Right lobe of liver (tissue), 6 donors: ENCODE measurements around the gene BCKDHB. TPM values are rescaled to one million over a fixed set of nuclear protein-coding genes. Genes with fewer than 3 reads are reported as not detected.

Experiments
- ATAC-seq, 4 donors: fragments of 200-7000 bp; cut with Tn5 transposase; one replicate each; pipeline ENCODE4 v1.9.1; 2020; ENCODE audit warnings: mild to moderate bottlenecking in 4 of 4, moderate library complexity in 4 of 4
- DNase-seq, 3 donors: peaks; one replicate each; pipeline ENCODE4 v3.0.0-alpha.2; 2020
- H3K27ac ChIP-seq, 3 donors: fragments of 200-600 bp; one replicate each; pipeline ENCODE4 v1.8.0; 2022
- H3K27me3 ChIP-seq, 2 donors: fragments of 200-600 bp; one replicate each; pipeline ENCODE4 v1.8.0; 2022
- H3K36me3 ChIP-seq, 4 donors: fragments of 200-600 bp; sonication (generic) in 1 of 4; one replicate each; pipeline versions ENCODE4 v1.5.1 to v1.8.0; 2017 to 2022; ENCODE audit warnings: control low read depth in 1 of 4
- H3K4me1 ChIP-seq, 4 donors: fragments of 200-600 bp; sonication (generic) in 1 of 4; one replicate each; pipeline versions ENCODE4 v1.5.1 to v1.8.0; 2017 to 2022; ENCODE audit warnings: control low read depth in 1 of 4
- H3K4me3 ChIP-seq, 3 donors: fragments of 200-600 bp; one replicate each; pipeline ENCODE4 v1.8.0; 2022
- H3K9me3 ChIP-seq, 4 donors: fragments of 200-600 bp; sonication (generic) in 1 of 4; one replicate each; pipeline versions ENCODE4 v1.5.1 to v1.8.0; 2017 to 2022; ENCODE audit warnings: control low read depth in 1 of 4
- POLR2A ChIP-seq: fragments of 450-650 bp; IDR thresholded peaks from one replicate; pipeline ENCODE4 v1.6.1; 2017; ENCODE audit warnings: antibody characterized with exemption, mild to moderate bottlenecking
- whole genome bisulfite sequencing: methylation state at CpG from one replicate; pipeline ENCODE4 v1.1.6; 2018; ENCODE audit warnings: low coverage, low lambda C conversion rate; ENCODE audit not compliant: insufficient coverage; ENCODE audit errors: missing lambda C conversion rate; 5-methylcytosine and 5-hydroxymethylcytosine counted together
- intact Hi-C, 2 donors: fragments of 100-400 bp; cut with DNase I; formaldehyde crosslinking; loops; one replicate each; pipeline versions ENCODE4 v1.11.2 to v1.14.1; 2022
- total RNA-seq, 6 experiments: library from RNA; depleted of rRNA in 2 of 6; stranded (reverse); fragments of >200 nt in 2 of 6; fragmentation: NEBNext Ultra II Directional in 3 of 6; extraction: Animal tissue kit (Norgen Biotek cat#: 25700) in 3 of 6; gene quantifications; one replicate each; pipeline versions ENCODE4 v1.1.0 to v1.2.4, GENCODE V29; 2016 to 2023
- TF ChIP-seq, protein P1 (sequence below), 4 donors: fragments of 200-600 bp in 3 of 4; fragments of 450-650 bp in 1 of 4; IDR thresholded peaks; one replicate each; pipeline versions ENCODE4 v1.5.1 to v1.8.0; 2016 to 2022; ENCODE audit warnings: antibody characterized with exemption in 4 of 4, mild to moderate bottlenecking in 2 of 4
- donor health status: DM: no; HTN: yes; CAD: no.
- donor health status: DM: no; HTN: no; CAD: no.
- donor health status: DM: no; HTN: no; CAD: no.
- donor health status: DM: no; HTN: yes; CAD: no.
- donor health status: DM: no; HTN: yes; CAD: no.

The BCKDHB gene
- total RNA-seq, 6 experiments from 2014 or later: 22.1 to 57.2 (median 43.9) TPM

DNA sequence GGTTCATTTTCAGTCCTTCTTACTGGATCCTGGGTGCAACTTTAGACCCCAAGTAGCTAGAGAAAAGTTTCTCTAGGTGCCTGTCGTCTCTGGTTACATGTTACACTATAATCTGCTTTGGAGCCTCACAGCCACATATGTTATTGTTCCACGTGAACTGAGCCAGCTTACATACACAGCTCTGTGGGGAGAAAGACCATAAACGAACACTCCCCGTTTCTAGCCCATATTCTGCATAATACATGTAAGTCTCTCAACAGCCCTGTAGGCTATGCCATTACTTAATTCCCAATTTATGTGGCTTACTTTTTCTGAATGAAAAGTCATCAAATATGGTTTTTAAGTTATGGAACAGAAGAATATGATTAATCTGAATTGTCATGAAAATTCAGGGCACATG is 233.8 kb downstream of the BCKDHB start:
- Histone ChIP-seq H3K9me3 (no peaks in the 10 kb centered on the region), H3K4me3 (no peak overlapping the region), H3K27ac (no peak overlapping the region), H3K27me3 (no peaks in the 10 kb centered on the region), H3K4me1 (no peaks in the 10 kb centered on the region), H3K36me3 (no peaks in the 10 kb centered on the region)
- intact Hi-C loops: no loop called here
- 75% methylated on average over 4 of the region's 4 CpGs for WGBS
- TF ChIP-seq, protein P1, sequence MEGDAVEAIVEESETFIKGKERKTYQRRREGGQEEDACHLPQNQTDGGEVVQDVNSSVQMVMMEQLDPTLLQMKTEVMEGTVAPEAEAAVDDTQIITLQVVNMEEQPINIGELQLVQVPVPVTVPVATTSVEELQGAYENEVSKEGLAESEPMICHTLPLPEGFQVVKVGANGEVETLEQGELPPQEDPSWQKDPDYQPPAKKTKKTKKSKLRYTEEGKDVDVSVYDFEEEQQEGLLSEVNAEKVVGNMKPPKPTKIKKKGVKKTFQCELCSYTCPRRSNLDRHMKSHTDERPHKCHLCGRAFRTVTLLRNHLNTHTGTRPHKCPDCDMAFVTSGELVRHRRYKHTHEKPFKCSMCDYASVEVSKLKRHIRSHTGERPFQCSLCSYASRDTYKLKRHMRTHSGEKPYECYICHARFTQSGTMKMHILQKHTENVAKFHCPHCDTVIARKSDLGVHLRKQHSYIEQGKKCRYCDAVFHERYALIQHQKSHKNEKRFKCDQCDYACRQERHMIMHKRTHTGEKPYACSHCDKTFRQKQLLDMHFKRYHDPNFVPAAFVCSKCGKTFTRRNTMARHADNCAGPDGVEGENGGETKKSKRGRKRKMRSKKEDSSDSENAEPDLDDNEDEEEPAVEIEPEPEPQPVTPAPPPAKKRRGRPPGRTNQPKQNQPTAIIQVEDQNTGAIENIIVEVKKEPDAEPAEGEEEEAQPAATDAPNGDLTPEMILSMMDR (IDR thresholded peaks at IDR 0.05): no peak
- no peak for TF ChIP-seq POLR2A
- DNase-seq (no peak), ATAC-seq (no peak)

DNA sequence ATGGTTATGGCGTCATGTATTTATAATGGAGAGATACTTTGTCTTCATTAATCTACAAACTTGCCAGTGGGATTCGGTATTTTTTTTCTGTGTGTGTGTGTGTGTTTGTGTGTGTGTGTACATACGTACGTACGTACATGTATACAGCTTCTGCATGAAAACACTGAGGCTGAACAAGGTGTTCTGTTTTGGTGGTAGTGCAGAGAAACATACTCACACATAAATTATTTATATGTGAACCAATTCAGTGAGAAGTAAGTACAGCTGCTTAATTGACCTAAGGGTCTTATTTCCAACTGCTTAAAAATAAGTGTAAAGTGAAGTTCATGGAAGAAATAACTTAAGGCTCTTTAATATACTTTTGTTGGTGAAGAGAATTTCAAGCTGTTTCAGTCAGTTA is 234.2 kb downstream of the BCKDHB start:
- H3K9me3 ChIP-seq: no peaks in the 10 kb centered on the region
- H3K4me3 ChIP-seq: no peak overlapping the region
- H3K4me1 ChIP-seq: no peaks in the 10 kb centered on the region
- no peaks in the 10 kb centered on the region for H3K36me3 ChIP-seq
- no peak for DNase-seq
- no peak for ATAC-seq
- no peaks in the 10 kb centered on the region for H3K27me3 ChIP-seq
- H3K27ac ChIP-seq: no peak overlapping the region
- TF ChIP-seq, protein P1 (IDR thresholded peaks at IDR 0.05): no peak
- no peak for TF ChIP-seq POLR2A
- intact Hi-C loops: no loop called here
- 76% methylated on average over 5 of the region's 5 CpGs for WGBS

DNA sequence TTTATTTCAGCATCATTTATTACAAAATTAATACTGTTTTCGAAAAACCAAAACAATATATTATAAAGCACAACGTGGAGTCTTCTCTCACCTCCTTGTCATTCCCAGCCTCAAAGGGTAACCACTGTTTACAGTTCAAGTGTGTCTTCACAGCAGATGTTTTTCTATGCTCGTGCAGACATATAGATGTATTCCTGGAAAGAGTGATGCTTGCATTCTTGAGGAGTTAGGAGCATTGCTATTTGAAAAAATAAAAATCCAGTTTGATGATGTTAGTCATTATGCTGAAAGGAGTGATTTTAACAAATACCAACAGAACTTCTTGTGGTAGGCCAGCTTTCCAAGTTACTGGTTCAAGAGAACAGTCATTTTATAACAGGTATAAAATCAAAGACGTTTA is 234.9 kb downstream of the BCKDHB start:
- ATAC-seq (no peak), DNase-seq (no peak)
- Histone ChIP-seq H3K36me3 (no peaks in the 10 kb centered on the region), H3K9me3 (no peaks in the 10 kb centered on the region), H3K27me3 (no peaks in the 10 kb centered on the region), H3K4me1 (no peaks in the 10 kb centered on the region), H3K4me3 (no peak overlapping the region), H3K27ac (no peak overlapping the region)
- no peak for TF ChIP-seq POLR2A
- TF ChIP-seq, protein P1 (IDR thresholded peaks at IDR 0.05): no peak
- WGBS: 58% methylated on average over 4 of the region's 4 CpGs
- intact Hi-C loops: no loop called here

DNA sequence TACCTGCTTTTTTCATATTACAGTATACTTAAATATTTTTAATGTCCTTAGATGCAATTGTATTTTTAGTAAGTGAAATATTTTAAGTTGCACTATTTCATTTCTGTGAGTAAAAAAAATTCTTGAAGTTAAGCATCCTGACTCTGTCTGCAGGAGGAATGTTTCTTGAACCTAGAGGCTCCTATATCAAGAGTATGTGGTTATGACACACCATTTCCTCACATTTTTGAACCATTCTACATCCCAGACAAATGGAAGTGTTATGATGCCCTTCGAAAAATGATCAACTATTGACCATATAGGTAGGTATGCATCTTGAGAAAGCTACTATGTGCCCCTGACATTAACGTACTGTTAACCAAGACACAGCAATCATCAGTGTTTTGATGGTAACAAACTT is 237.0 kb downstream of the BCKDHB start:
- Histone ChIP-seq H3K27ac (no peak overlapping the region), H3K27me3 (no peaks in the 10 kb centered on the region), H3K36me3 (no peaks in the 10 kb centered on the region), H3K9me3 (no peaks in the 10 kb centered on the region), H3K4me3 (no peak overlapping the region), H3K4me1 (no peaks in the 10 kb centered on the region)
- ATAC-seq (no peak), DNase-seq (no peak)
- 100% methylated on average over 2 of the region's 2 CpGs for WGBS
- intact Hi-C loops: no loop called here
- TF ChIP-seq, protein P1 (IDR thresholded peaks at IDR 0.05): no peak
- no peak for TF ChIP-seq POLR2A

DNA sequence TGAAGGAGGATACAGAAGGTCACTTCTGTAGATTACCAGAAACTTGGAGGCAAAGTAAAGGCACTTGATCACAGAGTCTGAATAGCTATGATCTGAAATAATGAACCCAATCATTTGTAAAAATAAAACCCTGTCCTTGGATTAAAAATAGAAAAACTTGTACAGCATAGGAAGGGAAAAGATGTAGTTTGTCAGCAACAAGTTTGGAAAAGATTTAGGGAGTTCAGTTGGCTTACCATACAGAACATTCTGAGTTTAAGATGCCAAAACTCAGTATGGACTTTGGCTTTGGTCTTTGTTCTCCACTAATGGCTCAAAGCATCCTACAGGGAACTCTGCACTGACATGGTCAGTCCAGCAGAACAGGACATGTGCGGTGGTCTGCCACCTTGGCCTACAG is 240.6 kb downstream of the BCKDHB start:
- ATAC-seq (no peak), DNase-seq (no peak)
- no peak overlapping the region for H3K4me3 ChIP-seq
- TF ChIP-seq, protein P1 (IDR thresholded peaks at IDR 0.05): no peak
- TF ChIP-seq POLR2A: no peak
- intact Hi-C loops: no loop called here
- no peaks in the 10 kb centered on the region for H3K9me3 ChIP-seq
- 100% methylated on average over 1 of the region's 1 CpG for WGBS
- no peaks in the 10 kb centered on the region for H3K27me3 ChIP-seq
- H3K27ac ChIP-seq: no peak overlapping the region
- H3K36me3 ChIP-seq: no peaks in the 10 kb centered on the region
- no peaks in the 10 kb centered on the region for H3K4me1 ChIP-seq
